ENCODE results near the gene HSF2BP. TPM values are rescaled to one million over a fixed set of nuclear protein-coding genes. Genes with fewer than 3 reads are reported as not detected.
A peak's percentile ranks its signal among the peaks of the same experiment; 100 is the strongest.

HSF2BP gene
- total and polyA plus RNA-seq, 2 donors (not counting 1 experiment from before 2014, with no cell fraction given): 0.49 TPM

DNA sequence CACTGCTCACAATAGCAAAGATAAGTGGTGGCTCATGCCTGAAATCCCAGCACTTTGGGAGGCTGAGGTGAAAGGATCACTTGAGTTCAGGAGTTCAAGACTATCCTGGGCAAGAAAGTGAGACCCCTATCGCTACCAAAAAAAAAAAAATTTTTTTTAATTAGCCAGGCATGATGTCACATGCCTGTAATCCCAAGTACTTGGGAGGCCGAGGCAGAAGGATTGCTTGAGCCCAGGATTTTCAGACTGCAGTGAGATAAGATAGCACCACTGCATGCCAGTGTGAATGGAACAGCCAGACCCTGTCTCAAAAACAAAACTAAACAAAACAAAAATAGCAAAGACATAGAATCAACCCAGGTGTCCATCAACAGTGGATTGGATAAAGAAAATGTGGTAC lies 50.6 kb downstream of the HSF2BP start:
- H3K36me3 ChIP-seq (replicated peaks in 1 of 2; ENCODE audit: control extremely low read depth in 1 of 2, control insufficient read depth in 1 of 2, extremely low read depth in 1 of 2, insufficient read depth in 2 of 2, low read length in 1 of 2): no peaks in the 10 kb centered on the region
- H3K9ac ChIP-seq (ENCODE audit: low read length): no peak overlapping the region
- intact Hi-C loops (cut with micrococcal nuclease): no loop called here
- no peaks in the 10 kb centered on the region for H4K20me1 ChIP-seq (ENCODE audit: control insufficient read depth, insufficient read depth, low read length, poor library complexity, severe bottlenecking)
- Mint-ChIP-seq H3K27ac (no peak overlapping the region), H3K27me3 (no peaks in the 10 kb centered on the region), H3K4me3 (no peak overlapping the region), H3K9me3 (ENCODE audit: insufficient read depth) (no peaks in the 10 kb centered on the region), H3K4me1 (peaks cover 11% of the 10 kb centered on the region)
- H3K27ac ChIP-seq (ENCODE audit: low read length in 2 of 2): no peak overlapping the region
- no peak overlapping the region for H2AFZ ChIP-seq (ENCODE audit: insufficient read depth, low read depth, low read length, poor library complexity, severe bottlenecking)
- no peaks in the 10 kb centered on the region for H3K79me2 ChIP-seq (ENCODE audit: control insufficient read depth, insufficient read depth, low read length)
- ATAC-seq (ENCODE audit: low read depth) (no peak), DNase-seq (no peak)
- no peak overlapping the region for H3K4me2 ChIP-seq (replicated peaks; ENCODE audit: low read depth, low read length, poor library complexity, severe bottlenecking)
- H3K27me3 ChIP-seq (replicated peaks in 1 of 4; ENCODE audit: control extremely low read depth in 1 of 4, control insufficient read depth in 3 of 4, insufficient read depth in 4 of 4, low read length in 3 of 4): peaks cover 0 to 5% (median 1%) of the 10 kb centered on the region in 4 experiments
- TF ChIP-seq EZH2 (IDR thresholded peaks at IDR 0.05; ENCODE audit: borderline replicate concordance, insufficient read depth, low read depth, low read length, poor library complexity, severe bottlenecking): no peak
- no peak for TF ChIP-seq CTCF (IDR thresholded peaks at IDR 0.05)
- H3K9me3 ChIP-seq (ENCODE audit: control extremely low read depth in 1 of 3, control insufficient read depth in 2 of 3, insufficient read depth in 1 of 3, low read length in 2 of 3): no peaks in the 10 kb centered on the region
- WGBS (ENCODE audit: insufficient coverage): 100% methylated on average over 1 of the region's 2 CpGs
- H3K4me3 ChIP-seq (ENCODE audit: control extremely low read depth in 1 of 5, extremely low read depth in 1 of 5, insufficient read depth in 1 of 5, low read depth in 2 of 5, low read length in 4 of 5): no peak overlapping the region
- CTCF ChIA-PET: no interaction called here
- H3K4me1 ChIP-seq (ENCODE audit: control insufficient read depth in 2 of 2, insufficient read depth in 2 of 2, low read length in 2 of 2): no peaks in the 10 kb centered on the region
- POLR2A ChIA-PET: no interaction called here

GRCh38 chr21:43608225-43608624 lies 51.1 kb downstream of the HSF2BP start:
- H3K4me3 Mint-ChIP-seq: no peak overlapping the region
- WGBS (ENCODE audit: insufficient coverage): 0% methylated on average over 1 of the region's 3 CpGs
- no peaks in the 10 kb centered on the region for H3K9me3 ChIP-seq (ENCODE audit: control extremely low read depth in 1 of 3, control insufficient read depth in 2 of 3, insufficient read depth in 1 of 3, low read length in 2 of 3)
- no peaks in the 10 kb centered on the region for H3K9me3 Mint-ChIP-seq (ENCODE audit: insufficient read depth)
- H3K4me1 Mint-ChIP-seq: peaks cover 11% of the 10 kb centered on the region
- H3K36me3 ChIP-seq (replicated peaks in 1 of 2; ENCODE audit: control extremely low read depth in 1 of 2, control insufficient read depth in 1 of 2, extremely low read depth in 1 of 2, insufficient read depth in 2 of 2, low read length in 1 of 2): no peaks in the 10 kb centered on the region
- H3K27me3 ChIP-seq (replicated peaks in 1 of 4; ENCODE audit: control extremely low read depth in 1 of 4, control insufficient read depth in 3 of 4, insufficient read depth in 4 of 4, low read length in 3 of 4): peaks cover 0 to 5% (median 1%) of the 10 kb centered on the region in 4 experiments
- no peaks in the 10 kb centered on the region for H3K27me3 Mint-ChIP-seq
- intact Hi-C loops (cut with micrococcal nuclease): no loop called here
- DNase-seq (peak; percentile 14), ATAC-seq (ENCODE audit: low read depth) (peak; percentile 28)
- no peak overlapping the region for H2AFZ ChIP-seq (ENCODE audit: insufficient read depth, low read depth, low read length, poor library complexity, severe bottlenecking)
- no peak overlapping the region for H3K9ac ChIP-seq (ENCODE audit: low read length)
- no peak overlapping the region for H3K4me3 ChIP-seq (ENCODE audit: control extremely low read depth in 1 of 5, extremely low read depth in 1 of 5, insufficient read depth in 1 of 5, low read depth in 2 of 5, low read length in 4 of 5)
- no peak overlapping the region for H3K27ac ChIP-seq (ENCODE audit: low read length in 2 of 2)
- ChIA-PET CTCF (no interaction called here), POLR2A (no interaction called here)
- TF ChIP-seq EZH2 (IDR thresholded peaks at IDR 0.05; ENCODE audit: borderline replicate concordance, insufficient read depth, low read depth, low read length, poor library complexity, severe bottlenecking): no peak
- TF ChIP-seq CTCF (IDR thresholded peaks at IDR 0.05): no peak
- H3K4me2 ChIP-seq (replicated peaks; ENCODE audit: low read depth, low read length, poor library complexity, severe bottlenecking): no peak overlapping the region
- no peaks in the 10 kb centered on the region for H3K4me1 ChIP-seq (ENCODE audit: control insufficient read depth in 2 of 2, insufficient read depth in 2 of 2, low read length in 2 of 2)
- no peak overlapping the region for H3K27ac Mint-ChIP-seq
- H4K20me1 ChIP-seq (ENCODE audit: control insufficient read depth, insufficient read depth, low read length, poor library complexity, severe bottlenecking): no peaks in the 10 kb centered on the region
- H3K79me2 ChIP-seq (ENCODE audit: control insufficient read depth, insufficient read depth, low read length): no peaks in the 10 kb centered on the region
